Stimulated activated effector memory CD8-positive, alpha-beta T cell treated with anti-CD3 and anti-CD28 coated beads, Interleukin-12 subunit alpha, Interleukin-12 subunit beta, amount 100 ng/mL, for 72 hours (primary cell): Measurements from ENCODE around the gene ADAMTSL2.
A peak's percentile ranks its signal among the peaks of the same experiment; 100 is the strongest.

Source experiments
- ATAC-seq: fragments of 150-1000 bp; cut with Tn5 transposase; 2 replicates; pipeline ENCODE4 v1.10.0; 2021
- DNase-seq, 2 donors: peaks; one replicate each; pipeline ENCODE4 v3.0.0; 2021 to 2022; ENCODE audit warnings: low spot score in 2 of 2
- H3K27ac Mint-ChIP-seq: one replicate; pipeline ENCODE4 v1.8.0; 2022; ENCODE audit warnings: mild to moderate bottlenecking, mixed read lengths
- H3K36me3 Mint-ChIP-seq: one replicate; pipeline ENCODE4 v1.8.0; 2022; ENCODE audit warnings: mild to moderate bottlenecking, mixed read lengths
- H3K4me1 Mint-ChIP-seq: one replicate; pipeline ENCODE4 v1.8.0; 2022; ENCODE audit warnings: mixed read lengths
- H3K4me3 Mint-ChIP-seq: one replicate; pipeline ENCODE4 v1.8.0; 2022; ENCODE audit warnings: mild to moderate bottlenecking, mixed read lengths
- H3K9me3 Mint-ChIP-seq: one replicate; pipeline ENCODE4 v1.8.0; 2022; ENCODE audit warnings: mixed read lengths

Gene ADAMTSL2

DNA sequence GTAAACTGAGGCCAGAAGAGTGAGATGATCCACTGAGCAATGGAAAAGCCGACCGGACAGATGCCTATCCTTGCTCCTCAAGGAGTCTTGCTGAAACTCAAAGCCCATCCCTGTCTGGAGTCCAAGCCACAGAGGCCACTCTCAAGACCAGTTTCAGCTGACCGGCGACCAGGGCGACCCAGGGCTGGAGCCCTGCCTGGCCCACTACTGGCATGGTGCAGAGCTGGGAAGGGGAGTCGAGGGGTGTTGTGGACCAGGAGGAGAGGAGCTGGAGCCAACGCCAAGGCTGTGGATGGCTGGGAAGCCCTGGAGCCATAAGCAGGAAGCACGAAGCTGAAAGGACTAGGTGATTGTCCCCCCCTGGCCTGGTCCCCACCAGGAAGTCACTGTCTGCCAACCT, 52.5 kb downstream of the ADAMTSL2 start:
- Mint-ChIP-seq H3K4me3 (no peak overlapping the region), H3K9me3 (peaks cover 3% of the 10 kb centered on the region), H3K36me3 (peaks cover 5% of the 10 kb centered on the region), H3K4me1 (no peaks in the 10 kb centered on the region), H3K27ac (no peak overlapping the region)
- DNase-seq (no peak), ATAC-seq (no peak)

DNA sequence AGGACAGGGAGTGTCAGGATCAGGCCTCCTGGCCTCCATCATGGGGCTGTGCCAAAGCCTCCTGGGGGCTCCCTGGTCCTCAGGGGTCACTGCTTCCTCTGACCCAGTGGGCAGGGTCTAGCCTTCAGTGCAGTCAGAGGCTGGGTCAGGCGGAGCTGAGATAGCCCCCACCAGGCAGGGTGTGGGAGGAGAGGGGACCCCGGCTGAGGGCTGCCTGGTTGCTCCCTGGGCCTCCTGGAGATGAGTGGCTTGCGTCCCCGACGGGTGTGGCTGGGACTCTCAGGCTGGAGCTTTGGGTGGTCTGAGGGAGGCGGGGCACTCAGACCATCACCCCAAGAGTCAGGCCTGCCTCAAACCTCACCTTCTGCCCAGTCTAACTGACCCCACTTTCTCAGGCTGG, 53.0 kb downstream of the ADAMTSL2 start:
- Mint-ChIP-seq H3K36me3 (peaks cover 5% of the 10 kb centered on the region), H3K4me3 (no peak overlapping the region), H3K9me3 (peaks cover 3% of the 10 kb centered on the region), H3K27ac (no peak overlapping the region), H3K4me1 (no peaks in the 10 kb centered on the region)
- DNase-seq, result no peak
- ATAC-seq, result no peak

DNA sequence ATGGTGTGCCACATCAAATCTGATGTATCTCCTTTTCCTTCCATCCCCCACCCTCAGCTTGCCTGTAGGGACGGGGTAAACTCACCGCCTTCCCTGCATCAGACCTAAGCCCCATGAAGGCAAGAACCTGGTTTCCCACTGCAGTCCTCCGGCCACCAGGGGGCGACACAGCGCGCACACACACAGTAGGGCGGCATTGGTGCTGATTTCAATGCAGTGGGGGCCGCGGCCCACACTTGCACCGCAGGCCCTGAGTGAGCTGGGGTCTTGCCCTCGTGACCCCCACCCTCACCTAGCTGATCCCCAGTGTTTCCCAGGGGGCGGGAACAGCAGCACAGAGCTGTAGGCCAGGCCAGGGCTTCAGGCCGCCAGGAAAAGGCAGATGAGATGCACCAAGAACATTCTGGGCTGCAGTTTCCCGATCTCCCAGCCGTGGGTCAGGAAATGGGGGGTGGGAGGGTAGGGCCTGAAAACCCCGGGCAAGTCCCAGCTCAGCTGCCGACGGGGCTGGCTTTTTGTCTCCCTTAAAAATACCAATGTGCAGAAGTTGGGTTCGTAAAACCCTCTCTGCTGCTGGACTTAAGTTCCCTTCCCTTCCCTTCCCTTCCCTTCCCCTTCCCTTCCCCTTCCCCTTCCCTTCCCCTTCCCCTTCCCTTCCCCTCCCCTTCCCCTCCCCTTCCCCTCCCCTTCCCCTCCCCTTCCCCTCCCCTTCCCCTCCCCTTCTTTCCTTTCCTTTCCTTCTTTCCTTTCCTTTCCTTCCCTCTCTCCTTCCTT, 55.1 kb downstream of the ADAMTSL2 start:
- DNase-seq (peak; percentile 16 to 58), ATAC-seq (no peak)
- Mint-ChIP-seq H3K27ac (no peak overlapping the region), H3K4me3 (no peak overlapping the region), H3K4me1 (no peaks in the 10 kb centered on the region), H3K9me3 (peaks cover 3% of the 10 kb centered on the region), H3K36me3 (peaks cover 5% of the 10 kb centered on the region)

- H3K4me1 Mint-ChIP-seq, result no peaks in the 10 kb centered on the region
- ATAC-seq, result no peak
- no peak overlapping the region for H3K27ac Mint-ChIP-seq
These were observed 55.8 kb downstream of the ADAMTSL2 start for GRCh38 chr9:133590231-133590855.

GRCh38 chr9:133591116-133591910, 56.8 kb downstream of the ADAMTSL2 start:
- DNase-seq (no peak), ATAC-seq (no peak)
- H3K36me3 Mint-ChIP-seq, result no peaks in the 10 kb centered on the region
- no peak overlapping the region for H3K27ac Mint-ChIP-seq
- H3K4me1 Mint-ChIP-seq, result no peaks in the 10 kb centered on the region
- H3K9me3 Mint-ChIP-seq, result peaks cover 3% of the 10 kb centered on the region
- no peak overlapping the region for H3K4me3 Mint-ChIP-seq

More at GRCh38 chr9:133590231-133590855, 55.8 kb downstream of the ADAMTSL2 start:
- no peak for DNase-seq
- Mint-ChIP-seq H3K36me3 (peaks cover 2% of the 10 kb centered on the region), H3K4me3 (no peak overlapping the region), H3K9me3 (peaks cover 3% of the 10 kb centered on the region)

DNA sequence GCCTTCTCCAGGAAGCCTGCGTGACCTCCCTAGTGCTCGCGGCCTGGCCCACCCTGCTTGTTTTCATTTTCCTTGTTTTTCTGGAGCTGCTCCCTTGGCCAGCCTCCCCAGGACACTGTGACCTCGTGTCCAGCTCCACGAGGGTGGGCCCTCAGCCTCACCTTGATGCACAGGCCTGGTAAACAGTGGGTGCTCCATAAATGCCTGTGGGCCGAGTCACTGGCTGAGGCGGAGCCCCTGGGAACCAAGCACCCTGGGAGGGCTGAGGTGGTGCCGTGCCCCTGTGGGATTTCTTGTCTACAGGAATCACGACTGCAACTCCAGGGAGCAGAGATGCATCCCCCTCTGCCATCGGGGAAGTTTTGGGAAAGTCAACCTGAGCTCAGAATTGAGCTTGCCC, 57.5 kb downstream of the ADAMTSL2 start:
- H3K36me3 Mint-ChIP-seq, result no peaks in the 10 kb centered on the region
- no peak overlapping the region for H3K27ac Mint-ChIP-seq
- ATAC-seq, result no peak

DNA sequence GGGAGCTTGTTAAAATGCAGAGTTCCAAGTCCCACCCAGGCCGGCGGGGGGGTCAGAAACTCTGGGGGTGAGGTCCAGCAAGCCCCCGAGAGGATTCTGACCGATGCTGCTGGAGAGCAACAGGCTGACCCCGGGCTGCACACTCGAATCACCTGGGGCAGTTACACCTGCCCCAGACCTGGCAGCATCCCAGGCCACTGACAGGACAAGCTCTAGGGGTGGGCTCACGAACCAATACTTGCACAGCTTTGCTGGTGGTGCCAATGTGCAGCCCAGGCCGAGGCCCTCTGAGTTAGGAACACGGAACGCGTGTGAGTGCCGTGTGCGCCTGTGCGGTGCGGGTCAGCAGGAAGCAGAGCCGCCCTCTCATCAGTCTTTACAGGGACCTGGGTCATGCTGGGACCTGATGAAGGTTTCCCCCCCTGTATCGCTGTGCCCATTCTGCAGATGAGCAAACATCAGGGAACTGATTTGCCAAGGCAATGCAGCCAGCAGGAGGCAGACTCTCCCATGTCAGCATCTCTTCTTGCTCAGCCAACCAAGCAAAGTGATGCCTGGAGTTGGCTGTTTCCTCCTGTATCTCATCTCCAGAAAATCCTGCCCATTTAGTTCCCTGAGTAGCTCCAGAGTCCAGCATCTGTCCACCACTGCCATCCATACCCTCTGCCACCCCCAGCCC, 58.4 kb downstream of the ADAMTSL2 start:
- Mint-ChIP-seq H3K27ac (no peak overlapping the region), H3K9me3 (peaks cover 14% of the 10 kb centered on the region), H3K4me1 (no peaks in the 10 kb centered on the region), H3K4me3 (no peak overlapping the region), H3K36me3 (no peaks in the 10 kb centered on the region)
- ATAC-seq (no peak), DNase-seq (no peak)

More for the DNA sequence above, 57.5 kb downstream of the ADAMTSL2 start:
- H3K9me3 Mint-ChIP-seq, result peaks cover 5% of the 10 kb centered on the region
- no peaks in the 10 kb centered on the region for H3K4me1 Mint-ChIP-seq
- no peak overlapping the region for H3K4me3 Mint-ChIP-seq
- no peak for DNase-seq

- ATAC-seq (no peak), DNase-seq (no peak)
- Mint-ChIP-seq H3K4me3 (no peak overlapping the region), H3K4me1 (no peaks in the 10 kb centered on the region), H3K9me3 (peaks cover 14% of the 10 kb centered on the region), H3K27ac (no peak overlapping the region), H3K36me3 (no peaks in the 10 kb centered on the region)
These were observed 59.2 kb downstream of the ADAMTSL2 start for GRCh38 chr9:133593587-133594253.

DNA sequence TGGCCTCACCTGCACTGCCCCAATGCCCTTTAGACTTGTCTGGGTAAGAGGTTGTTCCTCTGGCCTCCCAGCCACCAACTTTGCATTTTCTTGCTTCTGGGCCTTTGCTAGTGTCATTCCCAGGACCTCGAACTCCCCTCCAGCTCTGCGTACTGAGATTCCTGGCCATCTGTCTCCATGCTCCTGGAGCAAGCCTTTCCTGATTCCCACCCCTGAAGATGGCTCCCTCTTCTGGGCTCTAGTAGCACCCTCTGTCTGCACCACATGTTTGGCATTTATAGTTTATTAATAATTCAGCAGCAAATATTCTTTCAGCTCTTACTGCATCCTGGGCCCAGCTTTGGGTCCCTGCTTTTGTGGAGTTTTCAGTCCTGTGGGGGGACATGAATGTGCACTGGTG, 59.8 kb downstream of the ADAMTSL2 start:
- DNase-seq, result no peak
- ATAC-seq, result no peak
- no peak overlapping the region for H3K4me3 Mint-ChIP-seq
- no peak overlapping the region for H3K27ac Mint-ChIP-seq
- H3K4me1 Mint-ChIP-seq, result no peaks in the 10 kb centered on the region
- H3K36me3 Mint-ChIP-seq, result no peaks in the 10 kb centered on the region
- peaks cover 14% of the 10 kb centered on the region for H3K9me3 Mint-ChIP-seq

- DNase-seq (no peak), ATAC-seq (no peak)
- H3K4me3 Mint-ChIP-seq, result no peak overlapping the region
- no peaks in the 10 kb centered on the region for H3K4me1 Mint-ChIP-seq
- peaks cover 14% of the 10 kb centered on the region for H3K9me3 Mint-ChIP-seq
- no peak overlapping the region for H3K27ac Mint-ChIP-seq
- H3K36me3 Mint-ChIP-seq, result no peaks in the 10 kb centered on the region
These were observed 61.4 kb downstream of the ADAMTSL2 start for GRCh38 chr9:133595910-133596309.

- Mint-ChIP-seq H3K4me3 (no peak overlapping the region), H3K4me1 (no peaks in the 10 kb centered on the region), H3K9me3 (peaks cover 14% of the 10 kb centered on the region), H3K27ac (no peak overlapping the region), H3K36me3 (no peaks in the 10 kb centered on the region)
- ATAC-seq (no peak), DNase-seq (no peak)
These were observed 62.9 kb downstream of the ADAMTSL2 start for GRCh38 chr9:133597316-133597957.

- Mint-ChIP-seq H3K4me1 (no peaks in the 10 kb centered on the region), H3K36me3 (no peaks in the 10 kb centered on the region), H3K27ac (no peak overlapping the region), H3K4me3 (no peak overlapping the region), H3K9me3 (peaks cover 14% of the 10 kb centered on the region)
- ATAC-seq (no peak), DNase-seq (no peak)
These were observed 64.5 kb downstream of the ADAMTSL2 start for GRCh38 chr9:133598978-133599377.

DNA sequence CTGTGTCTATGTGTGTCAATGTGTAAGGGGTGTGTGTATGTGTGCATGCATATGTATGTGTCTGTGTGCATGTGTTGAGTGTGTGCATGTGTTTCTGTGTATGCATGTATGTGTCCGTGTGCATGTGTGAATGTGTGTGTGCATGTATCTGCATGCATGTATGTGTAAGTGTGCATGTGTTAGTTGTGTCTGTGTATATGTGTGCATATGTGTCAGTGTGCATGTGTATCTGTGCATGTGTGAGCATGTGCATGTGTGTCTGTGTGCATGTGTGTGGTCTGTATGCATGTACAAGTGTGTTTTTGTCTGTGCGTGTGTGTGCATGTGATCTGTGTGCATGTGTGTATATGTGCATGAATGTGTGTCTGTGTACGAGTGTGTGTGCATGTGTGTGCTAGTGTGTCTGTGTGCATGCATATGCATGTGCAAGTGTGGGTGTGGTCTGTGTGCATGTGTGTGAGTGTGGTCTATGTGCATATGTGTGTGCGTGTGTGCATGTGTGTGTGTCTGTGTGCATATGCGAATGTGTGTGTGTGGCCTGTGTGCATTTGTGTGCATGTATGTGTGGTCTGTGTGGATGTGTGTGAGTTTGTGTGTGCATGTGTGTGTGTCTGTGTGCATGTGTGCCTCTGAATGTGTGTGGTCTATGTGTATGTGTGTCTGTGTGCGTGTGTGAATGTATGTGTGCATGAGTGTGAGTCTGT, 65.1 kb downstream of the ADAMTSL2 start:
- H3K4me3 Mint-ChIP-seq, result no peak overlapping the region
- no peak for DNase-seq
- no peaks in the 10 kb centered on the region for H3K36me3 Mint-ChIP-seq
- peaks cover 2% of the 10 kb centered on the region for H3K4me1 Mint-ChIP-seq
- peaks cover 14% of the 10 kb centered on the region for H3K9me3 Mint-ChIP-seq
- no peak for ATAC-seq
- H3K27ac Mint-ChIP-seq, result no peak overlapping the region

GRCh38 chr9:133600739-133601138, 66.2 kb downstream of the ADAMTSL2 start:
- H3K27ac Mint-ChIP-seq, result no peak overlapping the region
- ATAC-seq, result no peak

More at GRCh38 chr9:133600739-133601138, 66.2 kb downstream of the ADAMTSL2 start:
- Mint-ChIP-seq H3K4me1 (peaks cover 6% of the 10 kb centered on the region), H3K4me3 (no peak overlapping the region), H3K36me3 (no peaks in the 10 kb centered on the region), H3K9me3 (peaks cover 14% of the 10 kb centered on the region)
- no peak for DNase-seq
